HG03095 (cell line): ENCODE measurements around the gene CPT2.

Experiments used
- ATAC-seq: cut with Tn5 transposase; IDR thresholded peaks from one replicate; pipeline ENCODE4 v1.9.1; 2021; ENCODE audit warnings: moderate library complexity; ENCODE audit not compliant: unreplicated experiment

CPT2 gene

DNA sequence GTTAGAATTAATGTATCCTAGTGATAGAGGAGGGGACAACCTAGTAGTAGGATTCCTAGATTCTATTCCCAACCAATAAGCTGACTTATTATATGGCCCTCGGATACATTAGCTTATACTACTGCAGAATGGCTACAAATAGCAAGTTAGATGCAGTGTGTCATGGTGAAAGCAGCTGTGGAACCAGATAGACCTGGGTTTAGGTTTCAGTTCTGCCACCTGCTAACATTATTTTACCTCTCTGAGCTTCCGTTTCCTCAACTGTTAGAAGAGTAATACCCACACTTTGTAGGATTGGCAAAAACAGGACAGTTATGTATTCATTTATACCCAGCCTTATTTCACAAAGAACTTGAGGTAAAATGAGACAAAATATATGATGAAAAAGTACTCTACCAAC is 63.3 kb downstream of the CPT2 start:
- no peak for ATAC-seq

DNA sequence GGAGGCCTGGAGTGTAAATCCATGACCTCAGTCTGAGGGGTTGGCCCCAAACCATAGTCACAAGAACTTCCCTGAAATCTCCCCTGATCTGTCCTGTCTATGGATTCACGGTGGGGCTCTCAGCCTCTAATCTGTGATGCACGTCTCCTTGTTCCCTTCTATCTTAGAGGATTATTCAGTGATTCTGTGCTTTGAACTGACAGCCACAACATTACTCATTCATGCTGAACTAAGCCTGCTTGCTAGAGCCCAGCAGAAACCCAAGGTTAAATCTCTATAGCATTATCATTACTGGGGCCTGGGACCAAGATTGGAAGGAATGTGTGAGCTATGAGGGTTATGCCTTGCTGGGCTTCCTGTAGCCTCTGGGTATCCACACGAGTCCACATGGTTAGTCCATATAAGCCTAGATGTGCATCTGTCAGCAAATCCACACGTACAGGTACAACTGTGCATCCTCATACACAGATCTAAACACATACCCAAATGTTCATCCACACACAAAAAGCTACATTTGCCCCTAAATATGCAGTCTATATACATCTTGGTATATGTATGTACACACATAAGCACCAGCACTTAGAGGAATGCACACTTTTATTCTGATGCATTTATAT is 64.1 kb downstream of the CPT2 start:
- no peak for ATAC-seq

DNA sequence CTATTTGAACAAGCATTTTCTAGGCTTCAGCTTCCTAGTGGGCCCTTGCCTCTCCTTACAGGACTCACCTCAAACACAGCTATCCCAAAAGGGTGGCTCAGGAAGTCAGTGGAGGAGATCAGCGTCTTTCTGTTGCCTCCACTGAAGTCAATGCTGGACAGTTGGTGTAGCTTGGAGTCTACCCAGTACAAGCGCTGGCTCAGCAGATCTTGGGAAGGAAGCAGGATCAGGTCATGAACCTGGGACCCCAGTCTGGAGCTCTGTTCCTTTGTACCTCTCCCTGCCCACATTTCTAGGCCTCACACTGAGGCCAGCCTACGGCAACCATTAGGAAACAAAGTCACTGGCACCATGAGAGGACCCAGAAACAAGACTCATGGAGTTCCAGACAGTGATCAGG is 65.4 kb downstream of the CPT2 start:
- no peak for ATAC-seq
